DOHH2 (cell line): ENCODE measurements around the gene GPRC5A.

Experiments used
- H3F3A ChIP-seq: fragments of 200-600 bp; sonication (generic), shearing (Covaris generic); 2 replicates; pipeline ENCODE4 v1.6.0; 2016; ENCODE audit warnings: antibody characterized with exemption, mild to moderate bottlenecking; ENCODE audit not compliant: control insufficient read depth, insufficient read depth
- H3K27ac ChIP-seq: fragments of 200-600 bp; sonication (generic); 2 replicates; pipeline ENCODE4 v1.5.1; 2014; ENCODE audit warnings: low read depth, mild to moderate bottlenecking, low read length, moderate library complexity
- H3K27me3 ChIP-seq: fragments of 200-600 bp; sonication (generic); 2 replicates; pipeline ENCODE4 v1.6.1; 2014; ENCODE audit warnings: mild to moderate bottlenecking, low read length, mixed read lengths; ENCODE audit not compliant: control insufficient read depth
- H3K36me3 ChIP-seq: fragments of 200-600 bp; sonication (generic); 2 replicates; pipeline ENCODE4 v1.6.1; 2014; ENCODE audit warnings: mild to moderate bottlenecking, low read length, moderate library complexity, mixed read lengths; ENCODE audit not compliant: control insufficient read depth
- H3K4me1 ChIP-seq: fragments of 200-600 bp; sonication (generic); 2 replicates; pipeline ENCODE4 v1.6.1; 2014; ENCODE audit warnings: mild to moderate bottlenecking, low read length, mixed read lengths; ENCODE audit not compliant: control insufficient read depth
- H3K4me2 ChIP-seq: fragments of 200-600 bp; sonication (generic); 2 replicates; pipeline ENCODE4 v1.6.0; 2014; ENCODE audit warnings: mild to moderate bottlenecking, low read length, moderate library complexity
- H3K4me3 ChIP-seq: fragments of 200-600 bp; sonication (generic); 2 replicates; pipeline ENCODE4 v1.5.1; 2014; ENCODE audit warnings: mild to moderate bottlenecking, low read length, mixed read lengths
- H3K79me2 ChIP-seq: fragments of 200-600 bp; sonication (generic); 2 replicates; pipeline ENCODE4 v1.6.1; 2014; ENCODE audit warnings: mild to moderate bottlenecking, low read length, mixed read lengths; ENCODE audit not compliant: control insufficient read depth
- H3K9me2 ChIP-seq: fragments of 200-600 bp; sonication (generic); replicated peaks from 2 replicates; pipeline ENCODE4 v1.6.1; 2014; ENCODE audit warnings: mild to moderate bottlenecking, low read length, mixed read lengths; ENCODE audit not compliant: control insufficient read depth
- H3K9me3 ChIP-seq: fragments of 200-600 bp; sonication (generic); 2 replicates; pipeline ENCODE4 v1.6.1; 2014; ENCODE audit warnings: antibody characterized with exemption, low read length, mixed read lengths; ENCODE audit not compliant: control insufficient read depth, insufficient read depth
- H4K20me1 ChIP-seq: fragments of 200-600 bp; sonication (generic); 2 replicates; pipeline ENCODE4 v1.6.0; 2014; ENCODE audit warnings: low read depth, mild to moderate bottlenecking, antibody characterized with exemption, low read length, moderate library complexity; ENCODE audit not compliant: control insufficient read depth, insufficient read depth
- CTCF ChIP-seq: fragments of 200-600 bp; sonication (generic); IDR thresholded peaks from one replicate; pipeline ENCODE4 v1.5.1; 2014; ENCODE audit warnings: antibody characterized with exemption, mild to moderate bottlenecking, low read depth, low read length; ENCODE audit not compliant: poor library complexity, severe bottlenecking
- EZH2phosphoT487 ChIP-seq: fragments of 200-600 bp; sonication (generic); IDR thresholded peaks from 2 replicates; pipeline ENCODE4 v1.6.1; 2017; ENCODE audit warnings: borderline replicate concordance, mild to moderate bottlenecking, antibody characterized with exemption, low read length, moderate library complexity, mixed read lengths

GPRC5A gene

GRCh38 chr12:12936983-12937491, 45.7 kb downstream of the GPRC5A start:
- Histone ChIP-seq H3K4me1 (no peaks in the 10 kb centered on the region), H4K20me1 (no peaks in the 10 kb centered on the region), H3K36me3 (no peaks in the 10 kb centered on the region), H3K9me3 (no peaks in the 10 kb centered on the region), H3K27me3 (no peaks in the 10 kb centered on the region; the same call in 1 of the 2 replicates), H3K4me2 (no peak overlapping the region), H3K9me2 (no peaks in the 10 kb centered on the region), H3K79me2 (no peaks in the 10 kb centered on the region), H3K27ac (no peak overlapping the region), H3K4me3 (no peak overlapping the region), H3F3A (no peaks in the 10 kb centered on the region)
- TF ChIP-seq CTCF (no peak), EZH2phosphoT487 (no peak)

GRCh38 chr12:12938541-12938940, 47.2 kb downstream of the GPRC5A start:
- Histone ChIP-seq H3K9me2 (no peaks in the 10 kb centered on the region), H3K4me2 (no peak overlapping the region), H3K27me3 (no peaks in the 10 kb centered on the region; the same call in 1 of the 2 replicates), H3K9me3 (no peaks in the 10 kb centered on the region), H3K27ac (no peak overlapping the region), H3K79me2 (no peaks in the 10 kb centered on the region), H4K20me1 (no peaks in the 10 kb centered on the region), H3K36me3 (no peaks in the 10 kb centered on the region), H3F3A (no peaks in the 10 kb centered on the region), H3K4me1 (no peaks in the 10 kb centered on the region), H3K4me3 (no peak overlapping the region)
- no peak for TF ChIP-seq EZH2phosphoT487

- Histone ChIP-seq H3K36me3 (no peaks in the 10 kb centered on the region), H3K9me3 (no peaks in the 10 kb centered on the region), H3F3A (no peaks in the 10 kb centered on the region), H3K27ac (no peak overlapping the region), H3K4me1 (no peaks in the 10 kb centered on the region), H3K79me2 (no peaks in the 10 kb centered on the region), H3K4me2 (no peak overlapping the region), H3K4me3 (no peak overlapping the region), H4K20me1 (no peaks in the 10 kb centered on the region), H3K9me2 (no peaks in the 10 kb centered on the region), H3K27me3 (no peaks in the 10 kb centered on the region; the same call in 1 of the 2 replicates)
- TF ChIP-seq EZH2phosphoT487 (no peak), CTCF (no peak)
Observed at GRCh38 chr12:12939888-12940287, 48.5 kb downstream of the GPRC5A start.

GRCh38 chr12:12941450-12942350, 50.3 kb downstream of the GPRC5A start:
- Histone ChIP-seq H3K9me2 (no peaks in the 10 kb centered on the region), H3K27me3 (no peaks in the 10 kb centered on the region; the same call in 1 of the 2 replicates), H3F3A (no peaks in the 10 kb centered on the region), H3K79me2 (no peaks in the 10 kb centered on the region), H3K9me3 (no peaks in the 10 kb centered on the region), H3K36me3 (no peaks in the 10 kb centered on the region), H4K20me1 (no peaks in the 10 kb centered on the region), H3K4me1 (no peaks in the 10 kb centered on the region), H3K27ac (no peak overlapping the region), H3K4me3 (no peak overlapping the region), H3K4me2 (no peak overlapping the region)
- TF ChIP-seq EZH2phosphoT487: no peak
- TF ChIP-seq CTCF: no peak
